Heart right ventricle (tissue), 16 donors: ENCODE results near the gene HYOU1. TPM values are rescaled to one million over a fixed set of nuclear protein-coding genes. Genes with fewer than 3 reads are reported as not detected.

Source experiments
- ATAC-seq, 8 donors: fragments of 200-7000 bp; cut with Tn5 transposase; one replicate each; pipeline ENCODE4 v1.9.1; 2020; ENCODE audit warnings: mild to moderate bottlenecking in 8 of 8, moderate library complexity in 8 of 8, moderate number of reproducible peaks in 1 of 8
- DNase-seq, 2 donors: peaks; one replicate each; pipeline ENCODE4 v3.0.0-alpha.2; 2020
- H3K27ac ChIP-seq, 10 donors: fragments of 200-600 bp; sonication (generic) in 2 of 10; one replicate each; pipeline versions ENCODE4 v1.5.0 to v1.8.0; 2020 to 2022; ENCODE audit warnings: mild to moderate bottlenecking in 3 of 10
- H3K27me3 ChIP-seq, 7 donors: fragments of 200-600 bp; one replicate each; pipeline ENCODE4 v1.8.0; 2021 to 2022; ENCODE audit warnings: mild to moderate bottlenecking in 2 of 7
- H3K36me3 ChIP-seq, 9 donors: fragments of 200-600 bp; sonication (generic) in 1 of 9; one replicate each; pipeline versions ENCODE4 v1.5.0 to v1.8.0; 2020 to 2022; ENCODE audit warnings: mild to moderate bottlenecking in 2 of 9
- H3K4me1 ChIP-seq, 9 donors: fragments of 200-600 bp; sonication (generic) in 1 of 9; one replicate each; pipeline versions ENCODE4 v1.5.0 to v1.8.0; 2020 to 2022; ENCODE audit warnings: mild to moderate bottlenecking in 4 of 9
- H3K4me3 ChIP-seq, 10 donors: fragments of 200-600 bp; sonication (generic) in 2 of 10; one replicate each; pipeline versions ENCODE4 v1.5.0 to v1.8.0; 2020 to 2022; ENCODE audit warnings: mild to moderate bottlenecking in 7 of 10, moderate library complexity in 2 of 10
- H3K9me3 ChIP-seq, 11 donors: fragments of 200-600 bp in 10 of 11; sonication (generic) in 2 of 11; one replicate each; pipeline versions ENCODE4 v1.5.0 to v1.8.0; 2013 to 2022; ENCODE audit warnings: mild to moderate bottlenecking in 2 of 11, control low read depth in 1 of 11, moderate library complexity in 1 of 11
- WGBS, 2 donors: extraction: QIAGEN DNeasy Blood & Tissue Kit; methylation state at CpG; one replicate each; pipeline ENCODE4 v1.1.7; 2013; ENCODE audit warnings: inconsistent platforms in 1 of 2; 5-methylcytosine and 5-hydroxymethylcytosine counted together
- intact Hi-C, 10 donors: fragments of 100-400 bp; cut with DNase I; formaldehyde crosslinking; loops; one replicate each; pipeline versions ENCODE4 v1.11.1 to v1.14.2; 2022
- polyA plus RNA-seq, 2 donors: library from polyadenylated mRNA; stranded (reverse); fragments of 200-250 nt; gene quantifications; one replicate each; pipeline ENCODE4 v1.2.3, GENCODE V29; 2013
- total RNA-seq, 10 donors: library from RNA; stranded (reverse); fragmentation: NEBNext Ultra II Directional in 3 of 10; extraction: Animal tissue kit (Norgen Biotek cat#: 25700) in 3 of 10; gene quantifications; one replicate each; pipeline versions ENCODE4 v1.2.1 to v1.2.4, GENCODE V29; 2021 to 2023
- TF ChIP-seq, protein P1 (sequence below), 9 donors: fragments of 200-600 bp; sonication (generic) in 2 of 9; IDR thresholded peaks; one replicate each; pipeline versions ENCODE4 v1.5.0 to v1.8.0; 2021 to 2022; ENCODE audit warnings: antibody characterized with exemption in 9 of 9, mild to moderate bottlenecking in 5 of 9, moderate library complexity in 1 of 9
- donor health status: Arrhythmogenic right ventricular cardiomyopathy.
- donor health status: ischemic (EF 13 %, LVEDD 7.1; RV severe dilation, severe dysfunction).
- donor health status: healthy with polysubstance abuse.
- donor health status: DM: no; HTN: yes; CAD: no.
- donor health status: DM: no; HTN: no; CAD: no.
- donor health status: ischemic (EF 25% LVEDD 6.9; RV normal size, moderate dysfunction).
- donor health status: ischemic (EF 25% LVEDD 5.7; RV mildly dilated, moderate dysfunction).
- donor health status: healthy.
- donor health status: DM: yes; HTN: yes; CAD: no.
- donor health status: Ischemic cardiomyopathy.
- donor health status: ischemic (EF 35%, LVEDD 5.7; RV mildly dilated, moderate dysfunction).
- donor health status: nonischemic (EF 11% LVEDD 7.7; RV severe dilation, severe dysfunction).
- donor health status: DM: yes; HTN: yes; CAD: no.
- donor health status: PGD.
- donor health status: ischemic (EF 29% LVEDD 5.4; RV normal size, mild dysfunction).
- donor health status: nonischemic (EF 23%, LVEDD 6.1; RV moderate dilation, normal function).

HYOU1 gene
- total and polyA plus RNA-seq, 12 donors, result 33.0 to 179 (median 64.4) TPM

DNA sequence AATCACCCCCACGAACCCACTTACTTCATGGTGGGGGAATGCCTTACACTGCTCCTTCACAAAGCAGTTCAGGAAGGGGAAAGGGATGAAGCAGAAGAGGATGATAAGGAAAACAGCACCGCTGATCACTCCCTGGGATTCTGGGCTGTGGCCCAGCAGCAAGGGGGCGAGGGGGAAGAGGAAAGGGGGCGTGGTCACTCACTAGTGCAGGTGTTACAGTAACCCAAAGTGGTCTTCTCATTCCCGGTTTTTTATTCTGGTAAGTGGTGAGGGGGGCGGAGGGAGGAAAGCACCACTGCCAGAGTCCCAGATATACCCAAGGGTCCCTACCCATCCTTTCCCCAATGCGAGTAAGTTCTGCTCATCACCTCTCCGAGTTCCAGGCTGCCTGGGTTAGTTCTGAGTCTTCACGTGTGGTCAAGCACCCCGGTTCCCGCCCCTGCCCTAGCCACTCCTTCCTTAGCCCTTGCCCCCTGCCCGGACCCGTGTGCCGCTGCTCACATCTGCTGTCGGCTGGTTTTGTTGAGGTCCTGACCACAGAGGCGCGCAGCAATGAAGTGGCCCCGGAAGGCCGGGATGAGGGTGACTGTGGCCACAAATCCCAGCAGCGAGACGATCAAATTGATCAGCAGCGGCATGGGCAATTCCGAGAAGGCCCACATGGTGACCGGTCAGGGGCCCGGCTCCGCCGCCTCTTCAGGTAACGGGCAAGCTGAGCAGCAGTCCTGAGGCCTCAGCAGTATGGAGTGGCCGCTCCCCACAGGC is 44.2 kb upstream of the HYOU1 start:
- peak in 6 of 8 donors; percentile 2 to 48 (median 8) for ATAC-seq
- TF ChIP-seq, protein P1, sequence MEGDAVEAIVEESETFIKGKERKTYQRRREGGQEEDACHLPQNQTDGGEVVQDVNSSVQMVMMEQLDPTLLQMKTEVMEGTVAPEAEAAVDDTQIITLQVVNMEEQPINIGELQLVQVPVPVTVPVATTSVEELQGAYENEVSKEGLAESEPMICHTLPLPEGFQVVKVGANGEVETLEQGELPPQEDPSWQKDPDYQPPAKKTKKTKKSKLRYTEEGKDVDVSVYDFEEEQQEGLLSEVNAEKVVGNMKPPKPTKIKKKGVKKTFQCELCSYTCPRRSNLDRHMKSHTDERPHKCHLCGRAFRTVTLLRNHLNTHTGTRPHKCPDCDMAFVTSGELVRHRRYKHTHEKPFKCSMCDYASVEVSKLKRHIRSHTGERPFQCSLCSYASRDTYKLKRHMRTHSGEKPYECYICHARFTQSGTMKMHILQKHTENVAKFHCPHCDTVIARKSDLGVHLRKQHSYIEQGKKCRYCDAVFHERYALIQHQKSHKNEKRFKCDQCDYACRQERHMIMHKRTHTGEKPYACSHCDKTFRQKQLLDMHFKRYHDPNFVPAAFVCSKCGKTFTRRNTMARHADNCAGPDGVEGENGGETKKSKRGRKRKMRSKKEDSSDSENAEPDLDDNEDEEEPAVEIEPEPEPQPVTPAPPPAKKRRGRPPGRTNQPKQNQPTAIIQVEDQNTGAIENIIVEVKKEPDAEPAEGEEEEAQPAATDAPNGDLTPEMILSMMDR (IDR thresholded peaks at IDR 0.05), result peak in 2 of 9 donors; percentile 10 to 17
- H3K4me3 ChIP-seq, result peak overlapping the region; percentile 69 to 89 (median 79)
- peak overlapping the region; percentile 83 to 96 (median 92) for H3K27ac ChIP-seq
- no peaks in the 10 kb centered on the region for H3K9me3 ChIP-seq
- H3K36me3 ChIP-seq, result peaks cover 0 to 33% (median 16%) of the 10 kb centered on the region in 9 donors
- H3K27me3 ChIP-seq, result no peaks in the 10 kb centered on the region
- WGBS, 2 donors, result 1% methylated on average over 29 of the region's 29 CpGs
- peak in 1 of 2 donors; percentile 25 for DNase-seq
- H3K4me1 ChIP-seq, result peaks cover 5 to 44% (median 29%) of the 10 kb centered on the region in 9 donors
- intact Hi-C loops, result loop anchor here in 4 of 10 donors (5.0 to 10.0 kb wide), 4 partner anchors 84 to 221 kb away; partner anchors contain the start of genes RPS25 (in 1 of the 4) and TRAPPC4 (in 1 of the 4)

DNA sequence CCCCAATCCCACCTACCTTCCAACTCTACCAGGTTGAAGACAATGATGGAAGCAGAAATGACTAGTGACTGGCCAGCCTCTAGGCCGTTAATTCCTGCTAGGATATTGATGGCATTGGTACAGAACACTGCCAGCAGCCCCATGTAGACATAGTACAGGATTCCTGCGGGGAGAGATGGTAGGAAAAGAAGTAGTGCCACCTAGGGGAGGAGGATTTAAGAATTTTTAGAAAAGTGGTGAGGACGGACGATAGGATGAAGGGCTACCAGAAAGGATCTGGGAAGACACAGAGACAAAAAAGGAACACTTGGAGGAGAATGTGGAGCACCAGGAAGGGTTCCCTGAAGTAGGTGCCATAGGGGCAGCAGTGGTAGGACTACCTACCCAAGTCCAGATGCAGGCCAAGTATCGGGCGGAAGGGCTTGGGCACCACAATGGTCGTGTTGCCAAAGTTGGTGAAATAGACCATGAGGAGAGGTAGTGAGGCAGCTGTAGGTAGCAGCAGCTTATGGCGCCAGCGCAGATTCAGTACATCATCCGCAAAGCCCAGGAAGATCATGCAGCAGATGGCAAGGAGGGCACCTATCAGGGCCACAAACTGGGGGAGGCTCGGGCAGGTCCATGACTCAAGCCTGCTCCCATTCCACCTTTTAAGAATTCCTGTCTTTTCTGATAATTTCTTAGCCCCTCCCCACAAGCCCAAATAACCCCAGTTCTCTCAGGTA is 43.4 kb upstream of the HYOU1 start:
- TF ChIP-seq, protein P1 (IDR thresholded peaks at IDR 0.05), result peak in 3 of 9 donors; percentile 13 to 42 (median 21)
- intact Hi-C loops, result loop anchor here in 4 of 10 donors (5.0 to 10.0 kb wide), 4 partner anchors 83 to 222 kb away; partner anchors contain the start of genes RPS25 (in 1 of the 4) and TRAPPC4 (in 1 of the 4)

DNA sequence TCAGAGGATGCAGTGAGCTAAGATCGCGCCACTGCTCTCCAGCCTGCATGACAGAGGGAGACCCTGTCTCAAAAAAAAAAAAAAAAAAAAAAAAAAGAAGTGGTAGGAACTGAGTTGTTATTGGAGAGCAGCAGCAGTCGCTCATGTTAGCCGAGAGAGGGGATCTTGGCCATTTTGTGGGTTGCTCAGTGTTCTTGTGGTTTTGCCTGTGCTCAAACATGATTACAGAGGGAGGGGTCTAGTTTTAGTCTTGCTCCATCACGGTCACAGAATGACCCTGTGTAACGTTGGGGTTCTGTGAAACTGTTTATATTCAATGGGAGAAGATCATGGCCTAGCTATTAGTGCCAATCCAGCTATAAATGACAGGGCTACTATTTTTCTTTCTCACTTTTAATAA is 42.7 kb upstream of the HYOU1 start:
- DNase-seq (no peak), ATAC-seq (no peak)
- H3K4me3 ChIP-seq, result no peak overlapping the region
- H3K36me3 ChIP-seq, result peaks cover 0 to 35% (median 16%) of the 10 kb centered on the region in 9 donors
- intact Hi-C loops, result loop anchor here in 6 of 10 donors (5.0 to 10.0 kb wide), 5 partner anchors 82 to 223 kb away; partner anchors contain the start of genes MCAM (in 1 of the 6), RPS25 (in 1 of the 6) and TRAPPC4 (in 1 of the 6)
- no peaks in the 10 kb centered on the region for H3K9me3 ChIP-seq
- H3K4me1 ChIP-seq, result peaks cover 5 to 44% (median 34%) of the 10 kb centered on the region in 9 donors
- WGBS, 2 donors, result 79 to 83% methylated on average over 6 of the region's 6 CpGs
- TF ChIP-seq, protein P1 (IDR thresholded peaks at IDR 0.05), result no peak
- no peak overlapping the region for H3K27ac ChIP-seq
- H3K27me3 ChIP-seq, result no peaks in the 10 kb centered on the region

More for the DNA sequence above, 43.4 kb upstream of the HYOU1 start:
- H3K4me3 ChIP-seq, result peak overlapping the region in 9 of 10 donors; percentile 69 to 89 (median 79)
- ATAC-seq (no peak), DNase-seq (no peak)
- H3K4me1 ChIP-seq, result peaks cover 5 to 47% (median 34%) of the 10 kb centered on the region in 9 donors
- H3K27ac ChIP-seq, result peak overlapping the region in 2 of 10 donors; percentile 92 to 93
- H3K9me3 ChIP-seq, result no peaks in the 10 kb centered on the region
- 51 to 56% methylated on average over 11 of the region's 11 CpGs for WGBS, 2 donors
- peaks cover 0 to 35% (median 16%) of the 10 kb centered on the region in 9 donors for H3K36me3 ChIP-seq
- H3K27me3 ChIP-seq, result no peaks in the 10 kb centered on the region
